Measurements from ENCODE around the gene MYOG.

Gene MYOG

DNA sequence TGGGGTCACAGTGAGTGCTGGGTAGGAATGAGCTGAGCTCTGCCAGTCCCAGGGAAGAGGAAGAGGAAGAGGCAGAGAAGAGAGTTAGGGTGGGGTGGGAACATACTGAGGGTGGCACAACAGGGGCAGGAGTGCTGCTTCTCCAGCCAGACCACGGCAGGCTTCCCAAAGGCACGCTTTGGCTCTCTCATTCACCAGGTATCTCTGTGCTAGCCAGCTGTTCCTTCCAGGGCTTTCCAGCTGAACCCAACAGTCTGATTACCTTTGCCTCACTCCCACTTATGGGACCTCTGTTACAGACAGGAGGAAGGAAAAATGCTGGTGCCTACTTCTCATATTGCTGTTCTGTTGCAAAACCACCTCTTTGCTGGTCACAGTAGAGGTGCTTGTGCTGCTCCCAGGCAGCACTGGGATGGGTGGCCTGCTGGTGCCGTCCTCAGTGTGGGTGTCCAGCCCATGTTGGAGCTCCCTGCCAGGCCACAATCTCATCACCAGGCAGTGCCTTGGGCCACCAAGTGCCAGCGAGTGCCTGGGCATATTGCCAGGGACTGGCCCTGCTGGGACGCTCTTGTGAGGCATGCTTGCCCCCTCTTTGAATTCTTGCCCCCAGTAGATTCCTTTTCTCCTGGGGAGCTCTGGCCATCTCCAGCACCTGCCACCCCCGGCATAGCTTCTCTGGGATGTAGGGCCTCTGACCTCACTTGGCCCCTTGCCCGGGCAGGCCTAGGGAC, 43.9 kb upstream of the MYOG start:
- TF ChIP-seq CEBPB (IDR thresholded peaks at IDR 0.05): no peak
- peak; percentile 56; the same call in 1 of the 2 replicates for TF ChIP-seq EGR1 (IDR thresholded peaks at IDR 0.05)
- TF ChIP-seq, protein P1, sequence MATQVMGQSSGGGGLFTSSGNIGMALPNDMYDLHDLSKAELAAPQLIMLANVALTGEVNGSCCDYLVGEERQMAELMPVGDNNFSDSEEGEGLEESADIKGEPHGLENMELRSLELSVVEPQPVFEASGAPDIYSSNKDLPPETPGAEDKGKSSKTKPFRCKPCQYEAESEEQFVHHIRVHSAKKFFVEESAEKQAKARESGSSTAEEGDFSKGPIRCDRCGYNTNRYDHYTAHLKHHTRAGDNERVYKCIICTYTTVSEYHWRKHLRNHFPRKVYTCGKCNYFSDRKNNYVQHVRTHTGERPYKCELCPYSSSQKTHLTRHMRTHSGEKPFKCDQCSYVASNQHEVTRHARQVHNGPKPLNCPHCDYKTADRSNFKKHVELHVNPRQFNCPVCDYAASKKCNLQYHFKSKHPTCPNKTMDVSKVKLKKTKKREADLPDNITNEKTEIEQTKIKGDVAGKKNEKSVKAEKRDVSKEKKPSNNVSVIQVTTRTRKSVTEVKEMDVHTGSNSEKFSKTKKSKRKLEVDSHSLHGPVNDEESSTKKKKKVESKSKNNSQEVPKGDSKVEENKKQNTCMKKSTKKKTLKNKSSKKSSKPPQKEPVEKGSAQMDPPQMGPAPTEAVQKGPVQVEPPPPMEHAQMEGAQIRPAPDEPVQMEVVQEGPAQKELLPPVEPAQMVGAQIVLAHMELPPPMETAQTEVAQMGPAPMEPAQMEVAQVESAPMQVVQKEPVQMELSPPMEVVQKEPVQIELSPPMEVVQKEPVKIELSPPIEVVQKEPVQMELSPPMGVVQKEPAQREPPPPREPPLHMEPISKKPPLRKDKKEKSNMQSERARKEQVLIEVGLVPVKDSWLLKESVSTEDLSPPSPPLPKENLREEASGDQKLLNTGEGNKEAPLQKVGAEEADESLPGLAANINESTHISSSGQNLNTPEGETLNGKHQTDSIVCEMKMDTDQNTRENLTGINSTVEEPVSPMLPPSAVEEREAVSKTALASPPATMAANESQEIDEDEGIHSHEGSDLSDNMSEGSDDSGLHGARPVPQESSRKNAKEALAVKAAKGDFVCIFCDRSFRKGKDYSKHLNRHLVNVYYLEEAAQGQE (IDR thresholded peaks at IDR 0.05; ENCODE audit: low read depth): no peak
- TF ChIP-seq CREB1 (IDR thresholded peaks at IDR 0.05; ENCODE audit: low read depth): no peak
- no peak for TF ChIP-seq TAF1 (IDR thresholded peaks at IDR 0.05; ENCODE audit: low read depth)
- peak; percentile 38; the same call in 1 of the 2 replicates for TF ChIP-seq FOXM1 (IDR thresholded peaks at IDR 0.05; ENCODE audit: borderline replicate concordance, low read depth)
- peak; percentile 76 for TF ChIP-seq EP300 (IDR thresholded peaks at IDR 0.05; ENCODE audit: borderline replicate concordance)
- TF ChIP-seq TCF12 (IDR thresholded peaks at IDR 0.05; ENCODE audit: low read depth): peak; percentile 86
- peak; percentile 28; the same call in 1 of the 2 replicates for TF ChIP-seq YY1 (IDR thresholded peaks at IDR 0.05; ENCODE audit: low read depth)
- TF ChIP-seq TEAD4 (IDR thresholded peaks at IDR 0.05): peak; percentile 59; the same call in 1 of the 2 replicates
- TF ChIP-seq, protein P2, sequence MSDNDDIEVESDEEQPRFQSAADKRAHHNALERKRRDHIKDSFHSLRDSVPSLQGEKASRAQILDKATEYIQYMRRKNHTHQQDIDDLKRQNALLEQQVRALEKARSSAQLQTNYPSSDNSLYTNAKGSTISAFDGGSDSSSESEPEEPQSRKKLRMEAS (IDR thresholded peaks at IDR 0.05): peak; percentile 60
- peak; percentile 53; the same call in 1 of the 2 replicates for TF ChIP-seq ZBTB7A (IDR thresholded peaks at IDR 0.05; ENCODE audit: low read depth)
- peak; percentile 91 for TF ChIP-seq NFIC (IDR thresholded peaks at IDR 0.05)
- TF ChIP-seq RAD21 (IDR thresholded peaks at IDR 0.05; ENCODE audit: low read depth): no peak
- TF ChIP-seq, protein P3, sequence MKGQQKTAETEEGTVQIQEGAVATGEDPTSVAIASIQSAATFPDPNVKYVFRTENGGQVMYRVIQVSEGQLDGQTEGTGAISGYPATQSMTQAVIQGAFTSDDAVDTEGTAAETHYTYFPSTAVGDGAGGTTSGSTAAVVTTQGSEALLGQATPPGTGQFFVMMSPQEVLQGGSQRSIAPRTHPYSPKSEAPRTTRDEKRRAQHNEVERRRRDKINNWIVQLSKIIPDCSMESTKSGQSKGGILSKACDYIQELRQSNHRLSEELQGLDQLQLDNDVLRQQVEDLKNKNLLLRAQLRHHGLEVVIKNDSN (IDR thresholded peaks at IDR 0.05): peak; percentile 1; the same call in 1 of the 2 replicates

DNA sequence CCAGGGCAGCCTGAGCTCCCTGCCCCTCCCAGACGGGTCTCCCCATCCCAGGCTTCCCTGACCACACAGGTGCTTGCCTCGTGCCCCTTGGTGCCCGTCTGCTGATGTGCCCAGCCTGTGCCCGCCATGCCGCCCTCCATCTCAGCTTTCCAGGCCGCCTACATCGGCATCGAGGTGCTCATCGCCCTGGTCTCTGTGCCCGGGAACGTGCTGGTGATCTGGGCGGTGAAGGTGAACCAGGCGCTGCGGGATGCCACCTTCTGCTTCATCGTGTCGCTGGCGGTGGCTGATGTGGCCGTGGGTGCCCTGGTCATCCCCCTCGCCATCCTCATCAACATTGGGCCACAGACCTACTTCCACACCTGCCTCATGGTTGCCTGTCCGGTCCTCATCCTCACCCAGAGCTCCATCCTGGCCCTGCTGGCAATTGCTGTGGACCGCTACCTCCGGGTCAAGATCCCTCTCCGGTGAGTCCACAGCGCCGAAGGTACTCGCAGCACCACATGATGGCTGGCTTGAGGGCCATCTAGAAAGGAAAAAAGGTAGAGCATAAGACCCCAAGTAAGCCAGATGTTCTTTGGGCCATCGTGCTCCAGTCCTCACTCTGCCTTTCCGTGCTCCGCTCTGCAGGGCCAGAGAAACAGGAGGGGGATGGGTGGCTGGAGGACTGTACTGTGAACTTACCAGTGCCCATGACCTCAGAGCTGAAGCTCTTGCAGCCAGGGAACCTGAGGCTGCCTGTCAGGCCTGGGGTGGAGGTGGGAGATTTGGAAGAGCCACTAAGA, 43.1 kb upstream of the MYOG start:
- no peak for TF ChIP-seq CREB1 (IDR thresholded peaks at IDR 0.05; ENCODE audit: low read depth)
- TF ChIP-seq, protein P1 (IDR thresholded peaks at IDR 0.05; ENCODE audit: low read depth): no peak
- no peak for TF ChIP-seq EGR1 (IDR thresholded peaks at IDR 0.05)
- TF ChIP-seq ZBTB7A (IDR thresholded peaks at IDR 0.05; ENCODE audit: low read depth): no peak
- no peak for TF ChIP-seq TAF1 (IDR thresholded peaks at IDR 0.05; ENCODE audit: low read depth)
- no peak for TF ChIP-seq CEBPB (IDR thresholded peaks at IDR 0.05)
- TF ChIP-seq, protein P2 (IDR thresholded peaks at IDR 0.05): 0 out of 2 replicates have a peak, but pooled peaks have one; percentile 25

DNA sequence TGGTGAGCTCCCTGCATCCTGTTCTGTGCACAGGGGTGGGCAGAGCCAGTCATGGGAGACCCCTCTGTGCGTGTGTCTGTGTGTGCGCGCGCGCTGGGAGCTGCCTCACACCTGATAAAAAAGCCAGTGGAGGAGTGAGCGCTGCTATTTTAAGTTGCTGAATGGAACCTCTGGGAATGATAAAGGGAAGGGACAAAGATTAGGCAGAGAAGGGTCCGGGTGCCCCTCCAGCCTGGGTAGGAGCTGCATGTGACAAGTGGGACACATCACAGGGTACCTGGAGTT, 42.6 kb upstream of the MYOG start:
- TF ChIP-seq CEBPB (IDR thresholded peaks at IDR 0.05): no peak
- TF ChIP-seq, protein P2 (IDR thresholded peaks at IDR 0.05): no peak
- no peak for TF ChIP-seq CREB1 (IDR thresholded peaks at IDR 0.05; ENCODE audit: low read depth)

GRCh38 chr1:203127666-203128430, 42.0 kb upstream of the MYOG start, which contains the start of gene ADORA1:
Gene ADORA1, plus strand, starts transcription at chr1:203127726. Its CDS starts 1,116 bp downstream, at chr1:203128842.
- TF ChIP-seq FOXM1 (IDR thresholded peaks at IDR 0.05; ENCODE audit: borderline replicate concordance, low read depth) (no peak), TAF1 (IDR thresholded peaks at IDR 0.05; ENCODE audit: low read depth) (peak; percentile 65), YY1 (IDR thresholded peaks at IDR 0.05; ENCODE audit: low read depth) (no peak), NFIC (IDR thresholded peaks at IDR 0.05) (no peak; the same call in 1 of the 2 replicates), RAD21 (IDR thresholded peaks at IDR 0.05; ENCODE audit: low read depth) (peak; percentile 3; the same call in 1 of the 2 replicates), TEAD4 (IDR thresholded peaks at IDR 0.05) (no peak), TCF12 (IDR thresholded peaks at IDR 0.05; ENCODE audit: low read depth) (no peak), EGR1 (IDR thresholded peaks at IDR 0.05) (peak; percentile 12; the same call in 1 of the 2 replicates), CREB1 (IDR thresholded peaks at IDR 0.05; ENCODE audit: low read depth) (no peak), ZBTB7A (IDR thresholded peaks at IDR 0.05; ENCODE audit: low read depth) (0 out of 2 replicates have a peak, but pooled peaks have one; percentile 57), EP300 (IDR thresholded peaks at IDR 0.05; ENCODE audit: borderline replicate concordance) (no peak), CEBPB (IDR thresholded peaks at IDR 0.05) (no peak)
- TF ChIP-seq, protein P1 (IDR thresholded peaks at IDR 0.05; ENCODE audit: low read depth): no peak
- TF ChIP-seq, protein P3 (IDR thresholded peaks at IDR 0.05): peak; percentile 85
- TF ChIP-seq, protein P2 (IDR thresholded peaks at IDR 0.05): peak; percentile 83

Data from Ishikawa (cell line).